ENCODE results near the gene PIGU. TPM values are rescaled to one million over a fixed set of nuclear protein-coding genes. Genes with fewer than 3 reads are reported as not detected.

Gene PIGU
- total RNA-seq, 2 experiments from 2014 or later, result 21.1 to 28.2 TPM

GRCh38 chr20:34713194-34713943 is 36.5 kb upstream of the PIGU start:
- peak overlapping the region; percentile 0 for H3K27ac Mint-ChIP-seq

GRCh38 chr20:34712525-34713192 is 35.8 kb upstream of the PIGU start:
- POLR2A ChIA-PET, result no interaction called here
- no peak overlapping the region for H3K4me3 Mint-ChIP-seq

More at GRCh38 chr20:34713194-34713943, 36.5 kb upstream of the PIGU start:
- CTCF ChIA-PET, result interaction anchor here (0.8 to 1.5 kb wide), 5 partner anchors 9 to 400 kb away, joined by 3 to 4 read pairs (median 3); no protein-coding TSS in a partner anchor
- Mint-ChIP-seq H3K4me3 (no peak overlapping the region), H3K9me3 (ENCODE audit: low read depth) (no peaks in the 10 kb centered on the region), H3K36me3 (ENCODE audit: low read depth) (peaks cover 17% of the 10 kb centered on the region), H3K4me1 (peaks cover 24% of the 10 kb centered on the region), H3K27me3 (peaks cover 4% of the 10 kb centered on the region)
- DNase-seq (peak; percentile 37), ATAC-seq (peak; percentile 26)
- POLR2A ChIA-PET, result interaction anchor here (0.5 to 0.8 kb wide), 2 partner anchors 169 to 173 kb away, joined by 3 to 4 read pairs; no protein-coding TSS in a partner anchor
- intact Hi-C loops (cut with DNase I, micrococcal nuclease), result no loop called here

GRCh38 chr20:34711813-34712430 is 35.0 kb upstream of the PIGU start:
- H3K4me3 Mint-ChIP-seq, result no peak overlapping the region
- POLR2A ChIA-PET, result interaction anchor here (0.5 kb wide), 1 partner anchor 349 kb away, joined by 6 read pairs; the partner anchor contains the start of gene ITCH
- DNase-seq (no peak), ATAC-seq (no peak)
- no peaks in the 10 kb centered on the region for H3K9me3 Mint-ChIP-seq (ENCODE audit: low read depth)
- CTCF ChIA-PET, result interaction anchor here (1.5 kb wide), 1 partner anchor 58 kb away, joined by 3 read pairs; no protein-coding TSS in a partner anchor
- intact Hi-C loops (cut with DNase I, micrococcal nuclease), result no loop called here
- peaks cover 12% of the 10 kb centered on the region for H3K36me3 Mint-ChIP-seq (ENCODE audit: low read depth)
- peaks cover 18% of the 10 kb centered on the region for H3K4me1 Mint-ChIP-seq
- no peak overlapping the region for H3K27ac Mint-ChIP-seq
- H3K27me3 Mint-ChIP-seq, result peaks cover 4% of the 10 kb centered on the region

More at GRCh38 chr20:34712525-34713192, 35.8 kb upstream of the PIGU start:
- CTCF ChIA-PET, result interaction anchor here (1.0 to 1.5 kb wide), 4 partner anchors 10 to 176 kb away, joined by 3 to 4 read pairs (median 4); no protein-coding TSS in a partner anchor
- Mint-ChIP-seq H3K9me3 (ENCODE audit: low read depth) (no peaks in the 10 kb centered on the region), H3K27me3 (peaks cover 4% of the 10 kb centered on the region), H3K4me1 (peaks cover 22% of the 10 kb centered on the region), H3K36me3 (ENCODE audit: low read depth) (peaks cover 17% of the 10 kb centered on the region), H3K27ac (no peak overlapping the region)
- DNase-seq (no peak), ATAC-seq (no peak)
- intact Hi-C loops (cut with DNase I, micrococcal nuclease), result no loop called here

GRCh38 chr20:34710861-34711574 is 34.1 kb upstream of the PIGU start:
- ATAC-seq, result no peak
- POLR2A ChIA-PET, result interaction anchor here (0.6 kb wide), 1 partner anchor 405 kb away, joined by 8 read pairs; no protein-coding TSS in a partner anchor

GRCh38 chr20:34710568-34710839 is 33.6 kb upstream of the PIGU start:
- Mint-ChIP-seq H3K4me1 (peaks cover 18% of the 10 kb centered on the region), H3K9me3 (ENCODE audit: low read depth) (no peaks in the 10 kb centered on the region), H3K27ac (peak overlapping the region; percentile 53), H3K27me3 (peaks cover 4% of the 10 kb centered on the region), H3K4me3 (peak overlapping the region; percentile 78), H3K36me3 (ENCODE audit: low read depth) (peaks cover 12% of the 10 kb centered on the region)
- ChIA-PET POLR2A (no interaction called here), CTCF (interaction anchor here (0.5 to 1.2 kb wide), 3 partner anchors 9 to 172 kb away, joined by 3 to 5 read pairs (median 3); no protein-coding TSS in a partner anchor)
- ATAC-seq (no peak), DNase-seq (no peak)
- intact Hi-C loops (cut with DNase I, micrococcal nuclease), result no loop called here

More at GRCh38 chr20:34710861-34711574, 34.1 kb upstream of the PIGU start:
- intact Hi-C loops (cut with DNase I, micrococcal nuclease), result no loop called here
- CTCF ChIA-PET, result interaction anchor here (0.5 to 1.2 kb wide), 3 partner anchors 9 to 173 kb away, joined by 3 to 5 read pairs (median 3); no protein-coding TSS in a partner anchor
- no peak overlapping the region for H3K27ac Mint-ChIP-seq
- peaks cover 12% of the 10 kb centered on the region for H3K36me3 Mint-ChIP-seq (ENCODE audit: low read depth)
- H3K4me3 Mint-ChIP-seq, result peak overlapping the region; percentile 78
- DNase-seq, result no peak
- H3K4me1 Mint-ChIP-seq, result peaks cover 18% of the 10 kb centered on the region
- no peaks in the 10 kb centered on the region for H3K9me3 Mint-ChIP-seq (ENCODE audit: low read depth)
- peaks cover 4% of the 10 kb centered on the region for H3K27me3 Mint-ChIP-seq

- DNase-seq, result peak; percentile 60
- ChIA-PET CTCF (interaction anchor here (0.5 to 1.3 kb wide), 4 partner anchors 59 to 172 kb away, joined by 3 to 4 read pairs (median 3); partner anchors contain the start of gene MAP1LC3A), POLR2A (no interaction called here)
- intact Hi-C loops (cut with DNase I, micrococcal nuclease), result loop anchor here (1.0 to 5.0 kb wide), 12 partner anchors 33 to 407 kb away; partner anchors contain the start of genes ACSS2 (in 1 of the 2), AHCY (in 1 of the 2), DYNLRB1 (in 1 of the 2) and GSS (in 1 of the 2)
- Mint-ChIP-seq H3K4me1 (peaks cover 20% of the 10 kb centered on the region), H3K27ac (peak overlapping the region; percentile 81), H3K4me3 (peak overlapping the region; percentile 78), H3K9me3 (ENCODE audit: low read depth) (no peaks in the 10 kb centered on the region), H3K27me3 (peaks cover 4% of the 10 kb centered on the region), H3K36me3 (ENCODE audit: low read depth) (peaks cover 12% of the 10 kb centered on the region)
- peak; percentile 11 for ATAC-seq
These were observed 33.1 kb upstream of the PIGU start for GRCh38 chr20:34709831-34710567.

GRCh38 chr20:34709044-34709830 is 32.3 kb upstream of the PIGU start:
- Mint-ChIP-seq H3K4me3 (peak overlapping the region; percentile 78), H3K9me3 (ENCODE audit: low read depth) (no peaks in the 10 kb centered on the region), H3K4me1 (peaks cover 26% of the 10 kb centered on the region), H3K27me3 (peaks cover 4% of the 10 kb centered on the region), H3K36me3 (ENCODE audit: low read depth) (peaks cover 7% of the 10 kb centered on the region), H3K27ac (peak overlapping the region; percentile 81)
- intact Hi-C loops (cut with DNase I, micrococcal nuclease), result loop anchor here (1.0 to 5.0 kb wide), 12 partner anchors 32 to 406 kb away; partner anchors contain the start of genes ACSS2 (in 1 of the 2), AHCY (in 1 of the 2), DYNLRB1 (in 1 of the 2) and GSS (in 1 of the 2)
- ATAC-seq (peak; percentile 76), DNase-seq (peak; percentile 92)
- POLR2A ChIA-PET, result interaction anchor here (0.5 to 1.1 kb wide), 2 partner anchors 30 to 32 kb away, joined by 3 to 4 read pairs; no protein-coding TSS in a partner anchor
- CTCF ChIA-PET, result interaction anchor here (0.6 to 2.1 kb wide), 7 partner anchors 56 to 436 kb away, joined by 3 to 8 read pairs (median 3); partner anchors contain the start of gene MAP1LC3A

- intact Hi-C loops (cut with DNase I, micrococcal nuclease), result loop anchor here (1.0 to 5.0 kb wide), 14 partner anchors 31 to 405 kb away; partner anchors contain the start of genes ACSS2 (in 1 of the 2), AHCY (in 1 of the 2), DYNLRB1 (in 1 of the 2) and GSS (in 1 of the 2)
- POLR2A ChIA-PET, result interaction anchor here (0.5 to 1.1 kb wide), 2 partner anchors 30 to 31 kb away, joined by 3 to 4 read pairs; no protein-coding TSS in a partner anchor
- peaks cover 4% of the 10 kb centered on the region for H3K27me3 Mint-ChIP-seq
- CTCF ChIA-PET, result interaction anchor here (0.7 to 2.1 kb wide), 12 partner anchors 52 to 1419 kb away, joined by 3 to 17 read pairs (median 4); partner anchors contain the start of gene MAP1LC3A
- no peaks in the 10 kb centered on the region for H3K9me3 Mint-ChIP-seq (ENCODE audit: low read depth)
- peaks cover 4% of the 10 kb centered on the region for H3K36me3 Mint-ChIP-seq (ENCODE audit: low read depth)
- peak overlapping the region; percentile 78 for H3K4me3 Mint-ChIP-seq
- H3K4me1 Mint-ChIP-seq, result peaks cover 25% of the 10 kb centered on the region
- ATAC-seq, result peak; percentile 20
- H3K27ac Mint-ChIP-seq, result peak overlapping the region; percentile 47
- peak; percentile 79 for DNase-seq
These were observed 31.7 kb upstream of the PIGU start for GRCh38 chr20:34708621-34709043.

Measured in activated CD4-positive, alpha-beta T cell treated with anti-CD3 and anti-CD28 coated beads for 36 hours (primary cell).